Esophagus muscularis mucosa (tissue), 4 donors: ENCODE measurements around the gene PAFAH2. TPM values are rescaled to one million over a fixed set of nuclear protein-coding genes. Genes with fewer than 3 reads are reported as not detected.

Experiments used
- DNase-seq: peaks from one replicate; pipeline ENCODE4 v3.0.0-alpha.2; 2017; ENCODE audit errors: extremely low spot score
- H3K27ac ChIP-seq, 4 donors: fragments of 200-600 bp; sonication (generic); replicated peaks in 1 of 4; 1 replicate in 3 of 4; 2 replicates in 1 of 4; pipeline ENCODE4 v1.5.1; 2016 to 2019; ENCODE audit warnings: mild to moderate bottlenecking in 1 of 4
- H3K27me3 ChIP-seq, 4 donors: fragments of 200-600 bp; sonication (generic); one replicate each; pipeline versions ENCODE4 v1.5.1 to v1.6.0; 2016 to 2019
- H3K36me3 ChIP-seq, 4 donors: fragments of 200-600 bp; sonication (generic); one replicate each; pipeline ENCODE4 v1.5.1; 2016 to 2019
- H3K4me1 ChIP-seq, 4 donors: fragments of 200-600 bp; sonication (generic); one replicate each; pipeline ENCODE4 v1.5.1; 2016 to 2019
- H3K4me3 ChIP-seq, 4 donors: fragments of 200-600 bp; sonication (generic); 1 replicate in 2 of 4; 2 replicates in 2 of 4; pipeline ENCODE4 v1.5.1; 2016 to 2019; ENCODE audit warnings: mild to moderate bottlenecking in 4 of 4, moderate library complexity in 1 of 4
- H3K9me3 ChIP-seq, 4 donors: fragments of 200-600 bp; sonication (generic); 1 replicate in 3 of 4; 2 replicates in 1 of 4; pipeline ENCODE4 v1.5.1; 2016 to 2019
- EP300 ChIP-seq: sonication (generic); formaldehyde crosslinking; IDR thresholded peaks from one replicate; pipeline ENCODE4 v1.6.1; 2017; ENCODE audit warnings: antibody characterized with exemption
- POLR2A ChIP-seq: fragments of 450-650 bp; IDR thresholded peaks from one replicate; pipeline ENCODE4 v1.6.1; 2017; ENCODE audit warnings: antibody characterized with exemption, moderate library complexity, mild to moderate bottlenecking, low read depth
- POLR2AphosphoS5 ChIP-seq, 2 donors: sonication (generic); formaldehyde crosslinking; IDR thresholded peaks; one replicate each; pipeline ENCODE4 v1.6.1; 2017; ENCODE audit warnings: antibody characterized with exemption in 2 of 2
- WGBS: methylation state at CpG from one replicate; pipeline ENCODE4 v1.1.5; 2018; 5-methylcytosine and 5-hydroxymethylcytosine counted together
- intact Hi-C: fragments of 100-400 bp; cut with DNase I; formaldehyde crosslinking; loops from one replicate; pipeline ENCODE4 v1.15.1; 2023
- total RNA-seq, 4 donors: library from RNA; depleted of rRNA; stranded (reverse); fragments of >200 nt; gene quantifications; one replicate each; pipeline versions ENCODE4 v1.1.0 to v1.2.1, GENCODE V29; 2016
- TF ChIP-seq, protein P1 (sequence below), 3 experiments: fragments of 200-600 bp in 2 of 3; fragments of 450-650 bp in 1 of 3; sonication (generic) in 2 of 3; IDR thresholded peaks; one replicate each; pipeline ENCODE4 v1.5.1; 2017 to 2019; ENCODE audit warnings: antibody characterized with exemption in 3 of 3, mild to moderate bottlenecking in 2 of 3, moderate library complexity in 1 of 3

The PAFAH2 gene
- total RNA-seq, 4 donors from 2014 or later: 6.1 to 10.0 (median 9.2) TPM

DNA sequence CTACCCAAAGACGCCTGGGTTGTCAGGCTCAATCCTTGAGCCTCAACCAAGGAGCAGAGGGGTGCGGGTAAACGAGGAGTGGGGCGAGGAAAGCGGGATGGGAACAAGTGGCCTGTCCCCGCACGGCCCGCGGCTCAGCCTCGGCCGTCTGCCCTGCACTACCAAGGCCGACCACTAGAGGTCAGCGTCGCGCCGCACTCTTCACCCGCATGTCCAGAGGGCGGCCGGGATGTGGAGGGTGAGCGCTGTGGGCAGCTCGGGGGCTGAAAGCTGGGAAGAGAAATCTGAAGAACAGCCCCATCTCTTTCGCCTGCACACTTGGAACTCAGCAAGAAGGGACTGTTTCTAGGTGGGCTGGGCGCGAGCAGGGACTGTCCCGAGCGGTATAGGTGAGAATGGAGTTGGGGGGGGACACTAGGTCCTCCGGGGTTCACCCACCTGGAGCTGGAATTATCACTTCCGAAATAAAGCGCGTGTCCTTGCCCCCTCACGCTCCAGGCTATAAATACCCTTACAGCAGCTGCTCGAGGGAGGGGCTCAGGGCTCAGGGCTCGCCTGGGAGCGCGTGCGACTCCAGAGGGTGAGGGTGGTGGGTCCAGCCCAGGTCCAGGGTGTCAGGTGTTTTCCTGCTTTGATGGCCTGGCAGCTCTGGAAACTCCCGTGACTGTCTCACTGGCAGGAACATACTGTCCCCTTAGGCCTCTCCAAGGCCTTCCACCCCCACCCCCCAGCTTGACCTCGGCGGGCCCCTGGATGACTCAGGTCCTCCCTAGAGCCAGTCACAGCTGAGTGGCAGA lies 38.3 kb upstream of the PAFAH2 start:
- DNase-seq: peak; percentile 95
- Histone ChIP-seq H3K4me1 (peaks cover 16 to 26% (median 19%) of the 10 kb centered on the region in 4 donors), H3K4me3 (peak overlapping the region; percentile 75 to 84 (median 82)), H3K27ac (peak overlapping the region; percentile 87 to 91 (median 90)), H3K36me3 (no peaks in the 10 kb centered on the region), H3K27me3 (peaks cover 0 to 30% (median 0%) of the 10 kb centered on the region in 4 donors), H3K9me3 (no peaks in the 10 kb centered on the region)
- intact Hi-C loops: loop anchor here (2.0 to 5.0 kb wide), 3 partner anchors 71 to 126 kb away; no protein-coding TSS in a partner anchor
- TF ChIP-seq EP300: no peak
- TF ChIP-seq POLR2A: no peak
- peak in 1 of 2 donors; percentile 64 for TF ChIP-seq POLR2AphosphoS5 (IDR thresholded peaks at IDR 0.05)
- TF ChIP-seq, protein P1, sequence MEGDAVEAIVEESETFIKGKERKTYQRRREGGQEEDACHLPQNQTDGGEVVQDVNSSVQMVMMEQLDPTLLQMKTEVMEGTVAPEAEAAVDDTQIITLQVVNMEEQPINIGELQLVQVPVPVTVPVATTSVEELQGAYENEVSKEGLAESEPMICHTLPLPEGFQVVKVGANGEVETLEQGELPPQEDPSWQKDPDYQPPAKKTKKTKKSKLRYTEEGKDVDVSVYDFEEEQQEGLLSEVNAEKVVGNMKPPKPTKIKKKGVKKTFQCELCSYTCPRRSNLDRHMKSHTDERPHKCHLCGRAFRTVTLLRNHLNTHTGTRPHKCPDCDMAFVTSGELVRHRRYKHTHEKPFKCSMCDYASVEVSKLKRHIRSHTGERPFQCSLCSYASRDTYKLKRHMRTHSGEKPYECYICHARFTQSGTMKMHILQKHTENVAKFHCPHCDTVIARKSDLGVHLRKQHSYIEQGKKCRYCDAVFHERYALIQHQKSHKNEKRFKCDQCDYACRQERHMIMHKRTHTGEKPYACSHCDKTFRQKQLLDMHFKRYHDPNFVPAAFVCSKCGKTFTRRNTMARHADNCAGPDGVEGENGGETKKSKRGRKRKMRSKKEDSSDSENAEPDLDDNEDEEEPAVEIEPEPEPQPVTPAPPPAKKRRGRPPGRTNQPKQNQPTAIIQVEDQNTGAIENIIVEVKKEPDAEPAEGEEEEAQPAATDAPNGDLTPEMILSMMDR (IDR thresholded peaks at IDR 0.05): peak in 2 of 3 experiments; percentile 99
- WGBS: 11% methylated on average over 21 of the region's 39 CpGs

GRCh38 chr1:26035203-26035958 lies 37.5 kb upstream of the PAFAH2 start:
- H3K27me3 ChIP-seq: peaks cover 0 to 33% (median 0%) of the 10 kb centered on the region in 4 donors

DNA sequence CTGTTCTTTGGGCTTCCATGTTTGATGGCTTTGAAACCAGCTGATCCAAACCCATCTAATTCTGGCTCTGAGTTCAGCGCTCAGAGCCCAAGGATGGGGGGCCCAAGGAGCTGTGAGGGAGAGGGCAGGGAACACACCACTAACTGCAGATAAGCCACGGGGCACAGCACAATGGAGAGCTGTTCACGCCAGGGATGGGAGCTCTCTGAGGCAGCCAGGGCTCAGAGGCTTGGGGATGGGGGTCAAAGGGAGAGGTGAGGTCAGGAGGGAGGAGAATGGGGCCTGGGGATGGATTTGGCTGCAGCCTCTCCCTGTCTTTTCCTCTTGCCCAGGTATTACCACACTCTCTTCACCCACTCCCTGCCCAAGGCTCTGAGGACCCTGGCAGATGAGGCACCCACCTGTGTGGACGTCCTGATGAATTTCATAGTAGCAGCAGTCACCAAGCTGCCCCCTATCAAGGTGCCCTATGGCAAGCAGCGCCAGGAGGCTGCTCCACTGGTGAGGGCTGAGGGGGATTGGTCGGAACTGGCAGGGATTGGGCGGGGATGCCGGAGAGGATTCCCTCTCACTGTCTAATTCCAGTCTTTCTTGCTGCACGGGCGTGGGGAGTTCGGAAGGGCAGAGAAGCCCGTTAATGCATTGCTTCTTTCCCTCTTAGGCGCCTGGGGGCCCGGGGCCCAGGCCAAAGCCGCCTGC lies 36.8 kb upstream of the PAFAH2 start:
- WGBS: 29% methylated on average over 6 of the region's 15 CpGs
- Histone ChIP-seq H3K36me3 (no peaks in the 10 kb centered on the region), H3K4me1 (peaks cover 16 to 26% (median 19%) of the 10 kb centered on the region in 4 donors), H3K9me3 (no peaks in the 10 kb centered on the region), H3K4me3 (peak overlapping the region; percentile 75 to 84 (median 82)), H3K27ac (peak overlapping the region; percentile 87 to 91 (median 90)), H3K27me3 (peaks cover 0 to 27% (median 0%) of the 10 kb centered on the region in 4 donors)
- no peak for DNase-seq
- intact Hi-C loops: loop anchor here (5.0 kb wide), 2 partner anchors 73 to 128 kb away; no protein-coding TSS in a partner anchor
- no peak for TF ChIP-seq POLR2A
- no peak for TF ChIP-seq POLR2AphosphoS5 (IDR thresholded peaks at IDR 0.05)
- TF ChIP-seq EP300: no peak
- TF ChIP-seq, protein P1 (IDR thresholded peaks at IDR 0.05): no peak

More at GRCh38 chr1:26035203-26035958, 37.5 kb upstream of the PAFAH2 start:
- DNase-seq: peak; percentile 99
- TF ChIP-seq EP300: no peak
- peak; percentile 83 to 92 for TF ChIP-seq POLR2AphosphoS5 (IDR thresholded peaks at IDR 0.05)
- TF ChIP-seq, protein P1 (IDR thresholded peaks at IDR 0.05): peak in 1 of 3 experiments; percentile 29
- TF ChIP-seq POLR2A: peak; percentile 85
- intact Hi-C loops: loop anchor here (5.0 kb wide), 2 partner anchors 72 to 127 kb away; no protein-coding TSS in a partner anchor
- WGBS: under 1% methylated on average over 33 of the region's 60 CpGs
- Histone ChIP-seq H3K36me3 (no peaks in the 10 kb centered on the region), H3K27ac (peak overlapping the region; percentile 87 to 91 (median 90)), H3K4me3 (peak overlapping the region; percentile 75 to 84 (median 82)), H3K4me1 (peaks cover 16 to 26% (median 19%) of the 10 kb centered on the region in 4 donors), H3K9me3 (no peaks in the 10 kb centered on the region)

GRCh38 chr1:26032656-26033357 lies 34.9 kb upstream of the PAFAH2 start:
- H3K9me3 ChIP-seq: no peaks in the 10 kb centered on the region
- H3K4me1 ChIP-seq: peaks cover 16 to 24% (median 20%) of the 10 kb centered on the region in 4 donors
- no peak for TF ChIP-seq POLR2A
- no peak for TF ChIP-seq POLR2AphosphoS5 (IDR thresholded peaks at IDR 0.05)
- no peak for TF ChIP-seq EP300
- TF ChIP-seq, protein P1 (IDR thresholded peaks at IDR 0.05): no peak
- peaks cover 0 to 24% (median 0%) of the 10 kb centered on the region in 4 donors for H3K27me3 ChIP-seq
- WGBS: 88% methylated on average over 8 of the region's 12 CpGs
- no peak for DNase-seq
- no peak overlapping the region for H3K4me3 ChIP-seq
- no peak overlapping the region for H3K27ac ChIP-seq
- intact Hi-C loops: no loop called here
- no peaks in the 10 kb centered on the region for H3K36me3 ChIP-seq
